Measurements from ENCODE around the gene ZNF681. TPM values are rescaled to one million over a fixed set of nuclear protein-coding genes. Genes with fewer than 3 reads are reported as not detected.

Gene ZNF681
- total RNA-seq, 4 donors from 2014 or later: 2.3 to 6.2 (median 2.5) TPM

Other genes with a start within 250 kb of the ZNF681 start
- 10 to 100 TPM in 1 of 4 donors, 1 to 10 TPM in 3; 8.6 to 13.9 (median 9.5) TPM for gene ZNF675, start 71.7 kb downstream of the ZNF681 start, total RNA-seq
- gene ZNF726, start 156.0 kb upstream of the ZNF681 start, total RNA-seq: 1 to 10 TPM; 2.1 to 3.4 (median 2.8) TPM

All from esophagus squamous epithelium (tissue), 4 donors.